SK-N-SH (cell line): ENCODE data around the gene RREB1. TPM values are rescaled to one million over a fixed set of nuclear protein-coding genes. Genes with fewer than 3 reads are reported as not detected.

Source experiments
- CTCF ChIA-PET: fragments of 300-600, 350-600 bp; formaldehyde crosslinking; extraction: SDS; loops from one replicate; lab custom pipeline; 2021; lab: Yijun Ruan, JAX
- POLR2A ChIA-PET: fragments of 350-600 bp; sonication (Branson Sonifier 250); formaldehyde crosslinking; extraction: SDS; loops from one replicate; lab custom pipeline; 2020; ENCODE audit warnings: antibody characterized with exemption, inconsistent platforms; lab: Yijun Ruan, JAX
- DNase-seq: peaks from one replicate; pipeline ENCODE4 v3.0.0; 2012
- H2AFZ ChIP-seq: fragments of 200-600 bp; sonication (generic); 2 replicates; pipeline ENCODE4 v1.8.1; 2016; ENCODE audit warnings: antibody characterized with exemption, mild to moderate bottlenecking, low read depth
- H3F3A ChIP-seq: fragments of 200-600 bp; sonication (generic); replicated peaks from 2 replicates; pipeline ENCODE3; 2016; ENCODE audit warnings: antibody characterized with exemption, mild to moderate bottlenecking; ENCODE audit not compliant: insufficient read depth
- H3K27ac ChIP-seq, 2 experiments: fragments of 200-500 bp in 1 of 2; fragments of 200-600 bp in 1 of 2; sonication (Bioruptor generic) in 1 of 2; sonication (generic), shearing (Covaris generic) in 1 of 2; 2 replicates each; pipeline versions ENCODE4 v1.5.1 to v1.6.1; 2014 to 2016; ENCODE audit warnings: low read depth in 2 of 2, inconsistent platforms in 1 of 2, low read length in 1 of 2, mild to moderate bottlenecking in 1 of 2, mixed read lengths in 1 of 2
- H3K27me3 ChIP-seq: fragments of 200-600 bp; sonication (generic), shearing (Covaris generic); 2 replicates; pipeline ENCODE4 v1.6.1; 2016; ENCODE audit warnings: mixed run types; ENCODE audit not compliant: insufficient read depth
- H3K36me3 ChIP-seq, 2 experiments: fragments of 200-500 bp in 1 of 2; fragments of 200-600 bp in 1 of 2; sonication (Bioruptor generic) in 1 of 2; sonication (generic) in 1 of 2; replicated peaks in 1 of 2; 2 replicates each; pipeline versions ENCODE3 to v1.5.1; 2014 to 2016; ENCODE audit warnings: low read length in 1 of 2, mild to moderate bottlenecking in 1 of 2; ENCODE audit not compliant: insufficient read depth in 2 of 2, control insufficient read depth in 1 of 2
- H3K4me1 ChIP-seq, 2 experiments: fragments of 200-500 bp in 1 of 2; fragments of 200-600 bp in 1 of 2; sonication (Bioruptor generic) in 1 of 2; sonication (generic), shearing (Covaris generic) in 1 of 2; 2 replicates each; pipeline versions ENCODE4 v1.5.1 to v1.6.1; 2014 to 2016; ENCODE audit warnings: low read depth in 1 of 2, low read length in 1 of 2, mixed run types in 1 of 2; ENCODE audit not compliant: insufficient read depth in 2 of 2, control insufficient read depth in 1 of 2
- H3K4me2 ChIP-seq: fragments of 200-600 bp; sonication (generic), shearing (Covaris generic); 2 replicates; pipeline ENCODE4 v1.6.1; 2017; ENCODE audit warnings: mixed run types
- H3K4me3 ChIP-seq, 2 experiments: fragments of 200-500 bp in 1 of 2; fragments of 200-600 bp in 1 of 2; sonication (Bioruptor generic) in 1 of 2; sonication (generic), shearing (Covaris generic) in 1 of 2; 2 replicates each; pipeline versions ENCODE4 v1.5.1 to v1.8.1; 2014 to 2016; ENCODE audit warnings: low read depth in 2 of 2, inconsistent platforms in 1 of 2, low read length in 1 of 2, mild to moderate bottlenecking in 1 of 2, mixed read lengths in 1 of 2, moderate library complexity in 1 of 2
- H3K79me2 ChIP-seq: fragments of 200-600 bp; sonication (generic); 2 replicates; pipeline ENCODE4 v1.8.1; 2017; ENCODE audit warnings: mild to moderate bottlenecking; ENCODE audit not compliant: insufficient read depth
- H3K9ac ChIP-seq: fragments of 200-600 bp; sonication (generic); 2 replicates; pipeline ENCODE4 v1.6.1; 2017; ENCODE audit warnings: mixed run types
- H3K9me2 ChIP-seq: fragments of 200-600 bp; sonication (generic); 2 replicates; pipeline ENCODE4 v1.6.1; 2017; ENCODE audit warnings: mixed run types
- H3K9me3 ChIP-seq: fragments of 200-600 bp; sonication (generic); 2 replicates; pipeline ENCODE4 v1.6.1; 2017; ENCODE audit warnings: mixed run types, mild to moderate bottlenecking, moderate library complexity
- H4K20me1 ChIP-seq: fragments of 200-600 bp; sonication (generic); 2 replicates; pipeline ENCODE4 v1.6.1; 2017; ENCODE audit warnings: mild to moderate bottlenecking, mixed run types; ENCODE audit not compliant: insufficient read depth
- FOSL2 ChIP-seq: IDR thresholded peaks from 2 replicates; pipeline ENCODE4 v1.4.0; 2012; ENCODE audit warnings: low read depth, mild to moderate bottlenecking, moderate library complexity, borderline replicate concordance
- FOXM1 ChIP-seq: IDR thresholded peaks from 2 replicates; pipeline ENCODE4 v1.4.0; 2012; ENCODE audit warnings: low read depth, mild to moderate bottlenecking
- GABPA ChIP-seq: IDR thresholded peaks from 2 replicates; pipeline ENCODE4 v1.4.0; 2012; ENCODE audit warnings: low read depth, mild to moderate bottlenecking
- GATA2 ChIP-seq: sonication (generic); formaldehyde crosslinking; IDR thresholded peaks from 2 replicates; pipeline ENCODE4 v1.5.0; 2020; ENCODE audit warnings: mild to moderate bottlenecking, missing genetic modification reagents
- MEF2A ChIP-seq: IDR thresholded peaks from 2 replicates; pipeline ENCODE4 v1.4.0; 2012; ENCODE audit warnings: low read depth, borderline replicate concordance
- MXI1 ChIP-seq: IDR thresholded peaks from 2 replicates; pipeline ENCODE4 v1.6.1; 2012; ENCODE audit warnings: mild to moderate bottlenecking, low read depth, low read length, improper control_type of control experiment
- NRF1 ChIP-seq: IDR thresholded peaks from 2 replicates; pipeline ENCODE4 v1.6.1; 2012; ENCODE audit warnings: low read depth, mild to moderate bottlenecking, low read length
- RAD21 ChIP-seq: IDR thresholded peaks from 2 replicates; pipeline ENCODE4 v1.6.1; 2012; ENCODE audit warnings: mild to moderate bottlenecking, low read length
- RCOR1 ChIP-seq: fragments of 150-350 bp; IDR thresholded peaks from 2 replicates; pipeline ENCODE4 v1.6.1; 2017; ENCODE audit warnings: antibody characterized with exemption, low read length
- RXRA ChIP-seq: IDR thresholded peaks from 2 replicates; pipeline ENCODE4 v1.4.0; 2012; ENCODE audit warnings: low read depth, mild to moderate bottlenecking, borderline replicate concordance
- SIN3A ChIP-seq: IDR thresholded peaks from 2 replicates; pipeline ENCODE4 v1.6.1; 2012; ENCODE audit warnings: low read depth, mild to moderate bottlenecking, low read length, moderate library complexity, borderline replicate concordance
- TEAD4 ChIP-seq: IDR thresholded peaks from 2 replicates; pipeline ENCODE4 v1.4.0; 2012; ENCODE audit warnings: mild to moderate bottlenecking, borderline replicate concordance; ENCODE audit not compliant: insufficient read depth
- WGBS: methylation state at CpG from one replicate; pipeline ENCODE4 v1.1.6; 2017; ENCODE audit warnings: low lambda C conversion rate; 5-methylcytosine and 5-hydroxymethylcytosine counted together
- polyA plus RNA-seq, 3 experiments: library from polyadenylated mRNA; depleted of rRNA; stranded (reverse); fragments of >200 nt; gene quantifications; 2 replicates each; pipeline ENCODE4 v1.2.3, GENCODE V29; 2012
- TF ChIP-seq, protein P1 (sequence below): fragments of 150-350 bp; IDR thresholded peaks from 2 replicates; pipeline ENCODE4 v1.6.1; 2017; ENCODE audit warnings: antibody characterized with exemption, low read length, low read depth, borderline replicate concordance
- TF ChIP-seq, protein P2 (sequence below): IDR thresholded peaks from 2 replicates; pipeline ENCODE4 v1.4.0; 2012; ENCODE audit warnings: low read depth, borderline replicate concordance
- TF ChIP-seq, protein P3 (sequence below): IDR thresholded peaks from 2 replicates; pipeline ENCODE4 v1.4.0; 2012; ENCODE audit warnings: low read depth, borderline replicate concordance
- TF ChIP-seq, protein P4 (sequence below): IDR thresholded peaks from 2 replicates; pipeline ENCODE4 v1.4.0; 2012; ENCODE audit warnings: low read depth

RREB1 gene
- polyA plus RNA-seq, 1 of the 3 experiments (the other 2 are of a cell fraction), result 2.0 TPM

DNA sequence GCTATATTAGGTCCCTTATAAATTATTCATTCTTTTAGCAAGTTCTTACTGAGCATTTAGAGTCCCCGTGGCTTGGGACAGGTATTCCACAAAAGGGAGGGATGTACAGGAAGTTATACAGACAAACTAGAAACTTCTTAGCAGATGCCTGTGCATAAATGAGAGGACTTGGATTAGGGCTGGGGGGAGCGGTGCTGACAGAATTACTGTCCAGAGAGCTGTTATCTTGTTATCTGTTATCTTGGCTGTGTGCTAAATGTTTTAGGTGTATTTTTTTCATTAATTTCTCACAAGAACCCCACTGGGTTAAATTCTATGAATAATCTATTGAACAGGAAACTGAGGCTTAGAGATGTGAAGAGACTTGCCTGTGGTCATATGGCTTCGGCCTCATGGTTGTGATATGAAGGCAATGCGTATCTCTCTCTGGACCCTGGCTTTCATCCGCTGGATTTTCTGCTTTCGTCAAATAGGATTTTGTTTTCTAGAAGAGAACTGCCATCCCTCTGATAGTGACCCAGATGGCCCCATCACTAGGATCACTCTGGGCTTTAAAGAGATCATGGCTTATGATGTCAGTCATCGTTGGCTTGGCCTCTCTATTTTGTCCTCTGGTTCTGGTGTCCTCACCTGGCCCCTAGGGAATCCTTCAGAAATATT, 32.3 kb upstream of the RREB1 start:
- Histone ChIP-seq H3F3A (no peaks in the 10 kb centered on the region), H2AFZ (no peak overlapping the region), H4K20me1 (no peaks in the 10 kb centered on the region), H3K4me3 (no peak overlapping the region), H3K27ac (no peak overlapping the region), H3K4me2 (no peak overlapping the region), H3K36me3 (no peaks in the 10 kb centered on the region), H3K9me2 (no peaks in the 10 kb centered on the region), H3K9me3 (no peaks in the 10 kb centered on the region), H3K27me3 (no peaks in the 10 kb centered on the region), H3K4me1 (no peaks in the 10 kb centered on the region), H3K79me2 (no peaks in the 10 kb centered on the region), H3K9ac (no peak overlapping the region)
- ChIA-PET CTCF (no interaction called here), POLR2A (no interaction called here)
- 85% methylated on average over 7 of the region's 7 CpGs for WGBS
- no peak for DNase-seq
- TF ChIP-seq GATA2, result no peak
- no peak for TF ChIP-seq RXRA
- no peak for TF ChIP-seq MXI1
- TF ChIP-seq, protein P1, sequence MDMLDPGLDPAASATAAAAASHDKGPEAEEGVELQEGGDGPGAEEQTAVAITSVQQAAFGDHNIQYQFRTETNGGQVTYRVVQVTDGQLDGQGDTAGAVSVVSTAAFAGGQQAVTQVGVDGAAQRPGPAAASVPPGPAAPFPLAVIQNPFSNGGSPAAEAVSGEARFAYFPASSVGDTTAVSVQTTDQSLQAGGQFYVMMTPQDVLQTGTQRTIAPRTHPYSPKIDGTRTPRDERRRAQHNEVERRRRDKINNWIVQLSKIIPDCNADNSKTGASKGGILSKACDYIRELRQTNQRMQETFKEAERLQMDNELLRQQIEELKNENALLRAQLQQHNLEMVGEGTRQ, result no peak
- TF ChIP-seq TEAD4, result no peak
- TF ChIP-seq RAD21, result no peak
- TF ChIP-seq GABPA, result no peak
- no peak for TF ChIP-seq SIN3A
- TF ChIP-seq, protein P2, sequence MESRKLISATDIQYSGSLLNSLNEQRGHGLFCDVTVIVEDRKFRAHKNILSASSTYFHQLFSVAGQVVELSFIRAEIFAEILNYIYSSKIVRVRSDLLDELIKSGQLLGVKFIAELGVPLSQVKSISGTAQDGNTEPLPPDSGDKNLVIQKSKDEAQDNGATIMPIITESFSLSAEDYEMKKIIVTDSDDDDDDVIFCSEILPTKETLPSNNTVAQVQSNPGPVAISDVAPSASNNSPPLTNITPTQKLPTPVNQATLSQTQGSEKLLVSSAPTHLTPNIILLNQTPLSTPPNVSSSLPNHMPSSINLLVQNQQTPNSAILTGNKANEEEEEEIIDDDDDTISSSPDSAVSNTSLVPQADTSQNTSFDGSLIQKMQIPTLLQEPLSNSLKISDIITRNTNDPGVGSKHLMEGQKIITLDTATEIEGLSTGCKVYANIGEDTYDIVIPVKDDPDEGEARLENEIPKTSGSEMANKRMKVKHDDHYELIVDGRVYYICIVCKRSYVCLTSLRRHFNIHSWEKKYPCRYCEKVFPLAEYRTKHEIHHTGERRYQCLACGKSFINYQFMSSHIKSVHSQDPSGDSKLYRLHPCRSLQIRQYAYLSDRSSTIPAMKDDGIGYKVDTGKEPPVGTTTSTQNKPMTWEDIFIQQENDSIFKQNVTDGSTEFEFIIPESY, result no peak
- TF ChIP-seq, protein P3, sequence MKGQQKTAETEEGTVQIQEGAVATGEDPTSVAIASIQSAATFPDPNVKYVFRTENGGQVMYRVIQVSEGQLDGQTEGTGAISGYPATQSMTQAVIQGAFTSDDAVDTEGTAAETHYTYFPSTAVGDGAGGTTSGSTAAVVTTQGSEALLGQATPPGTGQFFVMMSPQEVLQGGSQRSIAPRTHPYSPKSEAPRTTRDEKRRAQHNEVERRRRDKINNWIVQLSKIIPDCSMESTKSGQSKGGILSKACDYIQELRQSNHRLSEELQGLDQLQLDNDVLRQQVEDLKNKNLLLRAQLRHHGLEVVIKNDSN, result no peak
- TF ChIP-seq FOXM1, result no peak
- TF ChIP-seq, protein P4, sequence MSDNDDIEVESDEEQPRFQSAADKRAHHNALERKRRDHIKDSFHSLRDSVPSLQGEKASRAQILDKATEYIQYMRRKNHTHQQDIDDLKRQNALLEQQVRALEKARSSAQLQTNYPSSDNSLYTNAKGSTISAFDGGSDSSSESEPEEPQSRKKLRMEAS, result no peak
- no peak for TF ChIP-seq MEF2A
- TF ChIP-seq RCOR1, result no peak
- no peak for TF ChIP-seq NRF1
- no peak for TF ChIP-seq FOSL2
